Mesothelial cell of epicardium (in vitro differentiated cells): ENCODE data around the gene ACOT11. TPM values are rescaled to one million over a fixed set of nuclear protein-coding genes. Genes with fewer than 3 reads are reported as not detected.

Experiments
- DNase-seq, 2 experiments: peaks; one replicate each; pipeline ENCODE4 v3.0.0; 2021; ENCODE audit warnings: low spot score in 2 of 2; ENCODE audit not compliant: unreplicated experiment in 2 of 2
- H3K27ac Mint-ChIP-seq: 2 replicates; pipeline ENCODE4 v1.8.0; 2021; ENCODE audit warnings: mixed read lengths
- H3K27me3 Mint-ChIP-seq: 2 replicates; pipeline ENCODE4 v1.8.0; 2021; ENCODE audit warnings: low read depth, mixed read lengths
- H3K36me3 Mint-ChIP-seq: 2 replicates; pipeline ENCODE4 v1.8.0; 2021; ENCODE audit warnings: mixed read lengths
- H3K4me1 Mint-ChIP-seq: 2 replicates; pipeline ENCODE4 v1.8.0; 2021; ENCODE audit warnings: mixed read lengths
- H3K4me3 Mint-ChIP-seq: 2 replicates; pipeline ENCODE4 v1.8.0; 2021; ENCODE audit warnings: mild to moderate bottlenecking, moderate library complexity, mixed read lengths
- H3K9me3 Mint-ChIP-seq: 2 replicates; pipeline ENCODE4 v1.8.0; 2021; ENCODE audit warnings: mixed read lengths
- total RNA-seq: library from RNA; stranded (reverse); gene quantifications from 3 replicates; pipeline ENCODE4 v1.2.1, GENCODE V29; 2021
- TF ChIP-seq, protein P1 (sequence below): fragments of 200-600 bp; sonication (generic); IDR thresholded peaks from one replicate; pipeline ENCODE4 v1.5.0; 2021; ENCODE audit warnings: antibody characterized with exemption; ENCODE audit not compliant: unreplicated experiment

ACOT11 gene
- total RNA-seq, 1 donor from 2014 or later: 10.3 TPM

- Mint-ChIP-seq H3K9me3 (no peaks in the 10 kb centered on the region), H3K4me1 (no peaks in the 10 kb centered on the region), H3K4me3 (no peak overlapping the region), H3K36me3 (no peaks in the 10 kb centered on the region), H3K27ac (no peak overlapping the region), H3K27me3 (no peaks in the 10 kb centered on the region)
- DNase-seq: no peak
- TF ChIP-seq, protein P1, sequence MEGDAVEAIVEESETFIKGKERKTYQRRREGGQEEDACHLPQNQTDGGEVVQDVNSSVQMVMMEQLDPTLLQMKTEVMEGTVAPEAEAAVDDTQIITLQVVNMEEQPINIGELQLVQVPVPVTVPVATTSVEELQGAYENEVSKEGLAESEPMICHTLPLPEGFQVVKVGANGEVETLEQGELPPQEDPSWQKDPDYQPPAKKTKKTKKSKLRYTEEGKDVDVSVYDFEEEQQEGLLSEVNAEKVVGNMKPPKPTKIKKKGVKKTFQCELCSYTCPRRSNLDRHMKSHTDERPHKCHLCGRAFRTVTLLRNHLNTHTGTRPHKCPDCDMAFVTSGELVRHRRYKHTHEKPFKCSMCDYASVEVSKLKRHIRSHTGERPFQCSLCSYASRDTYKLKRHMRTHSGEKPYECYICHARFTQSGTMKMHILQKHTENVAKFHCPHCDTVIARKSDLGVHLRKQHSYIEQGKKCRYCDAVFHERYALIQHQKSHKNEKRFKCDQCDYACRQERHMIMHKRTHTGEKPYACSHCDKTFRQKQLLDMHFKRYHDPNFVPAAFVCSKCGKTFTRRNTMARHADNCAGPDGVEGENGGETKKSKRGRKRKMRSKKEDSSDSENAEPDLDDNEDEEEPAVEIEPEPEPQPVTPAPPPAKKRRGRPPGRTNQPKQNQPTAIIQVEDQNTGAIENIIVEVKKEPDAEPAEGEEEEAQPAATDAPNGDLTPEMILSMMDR: no peak
Measured at GRCh38 chr1:54606990-54607325, 58.9 kb downstream of the ACOT11 start.

- no peaks in the 10 kb centered on the region for H3K36me3 Mint-ChIP-seq
- H3K4me1 Mint-ChIP-seq: no peaks in the 10 kb centered on the region
- H3K27ac Mint-ChIP-seq: no peak overlapping the region
- no peaks in the 10 kb centered on the region for H3K27me3 Mint-ChIP-seq
- H3K9me3 Mint-ChIP-seq: no peaks in the 10 kb centered on the region
- H3K4me3 Mint-ChIP-seq: no peak overlapping the region
- DNase-seq: no peak
- TF ChIP-seq, protein P1: no peak
Measured at GRCh38 chr1:54607821-54608565, 60.0 kb downstream of the ACOT11 start.

DNA sequence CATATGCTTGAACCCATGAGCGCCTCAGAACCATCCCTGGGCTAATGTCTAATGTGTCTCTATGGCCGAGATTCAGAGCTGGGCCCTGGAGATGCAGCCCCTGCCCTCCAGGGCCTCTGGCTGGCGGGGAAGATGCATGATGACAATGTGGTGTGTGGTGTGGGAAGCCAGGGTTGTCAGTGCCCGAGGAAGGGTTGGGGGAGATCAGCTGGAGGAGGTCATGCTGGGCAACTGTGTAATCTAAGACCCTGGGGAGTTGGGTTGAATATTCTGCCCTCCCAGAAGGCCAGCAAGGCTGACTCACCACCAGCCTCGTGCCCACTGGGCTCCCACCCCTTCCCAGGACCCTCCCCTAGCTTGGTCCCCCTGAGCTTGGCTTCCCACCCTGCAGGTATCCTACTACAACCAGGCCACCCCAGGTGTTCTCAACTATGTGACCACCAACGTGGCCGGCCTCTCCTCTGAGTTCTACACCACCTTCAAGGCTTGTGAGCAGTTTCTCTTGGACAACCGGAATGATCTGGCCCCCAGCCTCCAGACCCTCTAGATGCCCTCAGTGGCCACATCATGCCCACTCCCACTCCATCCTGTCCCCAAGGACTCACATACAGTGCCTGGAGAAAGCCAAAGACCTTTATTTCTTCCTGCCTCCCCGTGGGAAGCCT lies 60.7 kb downstream of the ACOT11 start:
- Mint-ChIP-seq H3K36me3 (no peaks in the 10 kb centered on the region), H3K27ac (no peak overlapping the region), H3K4me3 (no peak overlapping the region), H3K9me3 (no peaks in the 10 kb centered on the region), H3K27me3 (no peaks in the 10 kb centered on the region), H3K4me1 (no peaks in the 10 kb centered on the region)
- no peak for DNase-seq
- TF ChIP-seq, protein P1: no peak

DNA sequence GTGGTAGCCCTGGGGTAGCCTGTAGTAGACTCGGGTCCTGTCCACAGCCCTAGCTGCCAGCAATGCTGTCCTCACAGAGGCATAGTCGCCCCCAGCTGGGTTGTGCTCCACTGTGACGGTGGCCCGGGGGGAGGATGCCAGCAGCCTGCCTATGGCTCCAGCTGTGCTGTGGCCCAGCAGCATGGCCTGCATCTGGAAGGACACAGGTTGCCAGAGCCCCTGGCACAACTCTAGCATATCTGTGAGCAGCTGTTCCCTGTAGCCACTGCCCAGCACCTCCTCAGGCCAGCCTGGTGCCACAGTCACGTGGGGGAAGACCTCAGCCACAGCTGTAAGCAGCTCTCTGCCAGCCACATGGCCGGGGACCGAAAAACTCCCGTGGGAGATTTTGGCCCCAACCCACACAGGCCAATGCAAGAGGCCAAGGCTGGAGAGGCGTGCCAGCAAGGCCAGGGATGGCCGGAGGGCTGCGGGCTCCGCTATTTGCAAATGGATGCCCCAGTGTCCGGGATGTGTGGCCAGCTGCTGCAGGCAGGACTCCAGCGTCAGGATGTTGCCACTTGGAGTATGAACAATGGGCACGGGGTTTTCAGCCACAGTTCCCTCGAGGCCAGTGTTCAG lies 61.4 kb downstream of the ACOT11 start:
- Mint-ChIP-seq H3K4me1 (no peaks in the 10 kb centered on the region), H3K36me3 (no peaks in the 10 kb centered on the region), H3K27me3 (no peaks in the 10 kb centered on the region), H3K4me3 (no peak overlapping the region), H3K9me3 (no peaks in the 10 kb centered on the region), H3K27ac (no peak overlapping the region)
- no peak for DNase-seq
- TF ChIP-seq, protein P1: no peak

- Mint-ChIP-seq H3K27me3 (no peaks in the 10 kb centered on the region), H3K4me1 (no peaks in the 10 kb centered on the region), H3K36me3 (no peaks in the 10 kb centered on the region), H3K27ac (no peak overlapping the region), H3K4me3 (no peak overlapping the region), H3K9me3 (no peaks in the 10 kb centered on the region)
- TF ChIP-seq, protein P1: no peak
- DNase-seq: no peak
Measured at GRCh38 chr1:54610048-54610447, 62.0 kb downstream of the ACOT11 start.
